ENCODE measurements around the gene ELK1. TPM values are rescaled to one million over a fixed set of nuclear protein-coding genes. Genes with fewer than 3 reads are reported as not detected.

The ELK1 gene
- total RNA-seq, 4 donors from 2014 or later: 19.1 to 35.3 (median 25.1) TPM

DNA sequence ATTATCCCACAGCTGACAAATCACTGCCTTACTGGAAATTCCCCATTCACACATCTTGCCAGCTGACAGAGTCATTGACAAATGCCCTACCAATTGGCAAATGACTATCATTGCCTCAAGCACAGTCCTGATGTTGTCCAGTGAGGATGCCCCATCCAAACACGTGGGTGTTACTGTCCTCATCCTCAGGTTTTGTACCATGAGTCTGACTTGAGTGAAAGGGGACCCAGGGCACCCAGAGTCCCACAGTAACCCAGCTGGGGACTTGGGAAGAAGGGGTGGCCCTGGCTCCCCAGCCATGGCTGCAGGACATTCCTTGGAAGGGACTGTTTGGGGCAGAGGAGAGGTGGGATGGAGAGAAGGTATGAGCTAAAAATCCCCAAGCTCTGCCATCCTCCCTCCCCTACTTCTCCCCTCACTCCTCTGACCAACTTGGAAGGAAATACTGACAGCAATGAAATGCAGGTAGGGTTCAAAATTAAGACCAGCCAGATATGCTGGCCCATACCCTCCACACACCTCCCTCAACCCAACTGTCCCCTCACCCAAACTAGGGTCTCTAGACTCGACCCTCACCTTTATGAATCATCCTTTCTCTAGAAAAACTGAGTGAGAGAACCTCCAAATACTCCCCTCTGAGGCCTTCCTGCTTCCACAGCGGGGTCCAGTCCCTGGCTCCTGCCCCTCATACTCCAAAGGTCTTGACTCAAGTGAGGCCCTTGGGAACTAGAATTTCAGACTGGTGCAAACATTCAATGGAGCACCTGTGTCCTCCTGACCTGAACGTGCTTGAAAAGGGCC is 63.1 kb downstream of the ELK1 start:
- Histone ChIP-seq H3K27ac (replicated peaks in 1 of 4) (no peak overlapping the region), H3K27me3 (no peaks in the 10 kb centered on the region), H3K4me1 (peaks cover 0 to 16% (median 12%) of the 10 kb centered on the region in 4 donors), H3K9me3 (no peaks in the 10 kb centered on the region), H3K36me3 (peaks cover 0 to 16% (median 7%) of the 10 kb centered on the region in 4 donors), H3K4me3 (no peak overlapping the region)
- intact Hi-C loops (cut with DNase I): no loop called here
- WGBS: 45% methylated on average over 4 of the region's 4 CpGs
- DNase-seq (ENCODE audit: extremely low spot score): no peak
- TF ChIP-seq POLR2AphosphoS5 (IDR thresholded peaks at IDR 0.05) (no peak), EP300 (IDR thresholded peaks at IDR 0.05) (no peak), POLR2A (IDR thresholded peaks at IDR 0.05; ENCODE audit: low read depth) (no peak)
- TF ChIP-seq, protein P1, sequence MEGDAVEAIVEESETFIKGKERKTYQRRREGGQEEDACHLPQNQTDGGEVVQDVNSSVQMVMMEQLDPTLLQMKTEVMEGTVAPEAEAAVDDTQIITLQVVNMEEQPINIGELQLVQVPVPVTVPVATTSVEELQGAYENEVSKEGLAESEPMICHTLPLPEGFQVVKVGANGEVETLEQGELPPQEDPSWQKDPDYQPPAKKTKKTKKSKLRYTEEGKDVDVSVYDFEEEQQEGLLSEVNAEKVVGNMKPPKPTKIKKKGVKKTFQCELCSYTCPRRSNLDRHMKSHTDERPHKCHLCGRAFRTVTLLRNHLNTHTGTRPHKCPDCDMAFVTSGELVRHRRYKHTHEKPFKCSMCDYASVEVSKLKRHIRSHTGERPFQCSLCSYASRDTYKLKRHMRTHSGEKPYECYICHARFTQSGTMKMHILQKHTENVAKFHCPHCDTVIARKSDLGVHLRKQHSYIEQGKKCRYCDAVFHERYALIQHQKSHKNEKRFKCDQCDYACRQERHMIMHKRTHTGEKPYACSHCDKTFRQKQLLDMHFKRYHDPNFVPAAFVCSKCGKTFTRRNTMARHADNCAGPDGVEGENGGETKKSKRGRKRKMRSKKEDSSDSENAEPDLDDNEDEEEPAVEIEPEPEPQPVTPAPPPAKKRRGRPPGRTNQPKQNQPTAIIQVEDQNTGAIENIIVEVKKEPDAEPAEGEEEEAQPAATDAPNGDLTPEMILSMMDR (IDR thresholded peaks at IDR 0.05): no peak

DNA sequence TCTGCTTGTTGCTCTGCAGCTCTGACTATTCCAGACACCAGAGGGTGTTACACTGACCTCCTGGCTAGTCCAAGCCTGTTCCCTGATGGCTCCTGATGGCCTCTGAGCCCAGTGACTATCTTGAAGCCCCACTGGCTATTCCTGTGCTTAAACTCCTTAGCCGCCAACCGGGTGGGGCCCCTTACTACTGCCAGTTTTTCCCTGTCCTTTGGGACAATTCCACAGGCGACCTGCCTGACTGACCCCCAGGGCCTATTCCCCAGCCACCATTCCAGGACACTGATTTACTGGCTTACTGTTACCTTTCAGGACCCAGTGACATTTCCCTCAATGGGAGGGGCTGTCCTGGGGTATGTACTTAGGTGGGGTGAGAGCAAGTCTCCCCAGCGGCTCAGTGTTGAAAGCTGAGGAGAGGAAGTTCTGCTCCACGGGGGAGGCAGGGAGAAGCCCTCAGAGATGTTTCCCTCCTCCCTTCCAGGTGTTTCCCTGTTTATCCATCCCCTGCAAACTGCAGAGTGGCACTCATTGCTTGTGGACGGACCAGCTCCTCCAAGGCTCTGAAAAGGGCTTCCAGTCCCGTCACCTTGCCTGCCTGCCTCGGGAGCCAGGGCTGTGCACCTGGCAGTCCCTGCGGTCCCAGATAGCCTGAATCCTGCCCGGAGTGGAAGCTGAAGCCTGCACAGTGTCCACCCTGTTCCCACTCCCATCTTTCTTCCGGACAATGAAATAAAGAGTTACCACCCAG is 64.1 kb downstream of the ELK1 start:
- H3K36me3 ChIP-seq: peaks cover 0 to 16% (median 7%) of the 10 kb centered on the region in 4 donors
- intact Hi-C loops (cut with DNase I): no loop called here
- H3K4me3 ChIP-seq: no peak overlapping the region
- peaks cover 0 to 23% (median 18%) of the 10 kb centered on the region in 4 donors for H3K4me1 ChIP-seq
- H3K27ac ChIP-seq (replicated peaks in 1 of 4): no peak overlapping the region
- no peaks in the 10 kb centered on the region for H3K9me3 ChIP-seq
- no peak for TF ChIP-seq EP300 (IDR thresholded peaks at IDR 0.05)
- no peak for TF ChIP-seq POLR2A (IDR thresholded peaks at IDR 0.05; ENCODE audit: low read depth)
- whole genome bisulfite sequencing: 71% methylated on average over 9 of the region's 11 CpGs
- no peak for DNase-seq (ENCODE audit: extremely low spot score)
- H3K27me3 ChIP-seq: no peaks in the 10 kb centered on the region

Small RNAs within 50 kb of the gene (small RNA-seq; reads per million reads assigned to genes)
- gene MIR4769: 0 to 0.08 (median 0) reads per million in 3 donors

Other genes starting within 250 kb of the ELK1 start
- 1 to 10 TPM; 7.5 to 9.0 (median 7.6) TPM for gene ZNF41, start 167.3 kb downstream of the ELK1 start, total RNA-seq
- gene ARAF, start 89.4 kb downstream of the ELK1 start, total RNA-seq: 10 to 100 TPM; 39.3 to 49.6 (median 42.8) TPM
- gene TIMP1, start 68.1 kb downstream of the ELK1 start, total RNA-seq: 100 to 1,000 TPM in 3 of 4 donors, 10 to 100 TPM in 1; 82.6 to 251 (median 178) TPM
- gene SYN1, start 30.7 kb downstream of the ELK1 start, total RNA-seq: under 1 TPM; 0.42 to 0.98 (median 0.56) TPM
- 10 to 100 TPM in 2 of 4 donors, 1 to 10 TPM in 2; 6.8 to 16.1 (median 9.9) TPM for gene CFP, start 20.6 kb downstream of the ELK1 start, total RNA-seq
- gene UXT, start 8.6 kb upstream of the ELK1 start, total RNA-seq: 10 to 100 TPM; 75.9 to 98.0 (median 90.4) TPM
- 10 to 100 TPM in 1 of 4 donors, 1 to 10 TPM in 3; 4.8 to 12.6 (median 5.5) TPM for gene ZNF81, start 186.3 kb upstream of the ELK1 start, total RNA-seq

All from esophagus muscularis mucosa (tissue), 4 donors.